Chondrocyte (in vitro differentiated cells): ENCODE measurements around the gene PCDHGB4. TPM values are rescaled to one million over a fixed set of nuclear protein-coding genes. Genes with fewer than 3 reads are reported as not detected.
A peak's percentile ranks its signal among the peaks of the same experiment; 100 is the strongest.

ENCODE experiments used
- DNase-seq: peaks from one replicate; pipeline ENCODE4 v3.0.0; 2021; ENCODE audit warnings: mixed read lengths, low spot score
- H3K27ac Mint-ChIP-seq: one replicate; pipeline ENCODE4 v1.8.0; 2021; ENCODE audit warnings: mild to moderate bottlenecking, moderate library complexity, mixed read lengths; ENCODE audit not compliant: unreplicated experiment
- H3K27me3 Mint-ChIP-seq: 2 replicates; pipeline ENCODE4 v1.8.0; 2021; ENCODE audit warnings: low read depth, mixed read lengths
- H3K36me3 Mint-ChIP-seq: 2 replicates; pipeline ENCODE4 v1.8.0; 2021; ENCODE audit warnings: low read depth, mixed read lengths
- H3K4me1 Mint-ChIP-seq: 2 replicates; pipeline ENCODE4 v1.8.0; 2021; ENCODE audit warnings: low read depth, mild to moderate bottlenecking, mixed read lengths
- H3K4me3 Mint-ChIP-seq: one replicate; pipeline ENCODE4 v1.8.0; 2021; ENCODE audit warnings: mild to moderate bottlenecking, moderate library complexity, mixed read lengths; ENCODE audit not compliant: unreplicated experiment
- H3K9me3 Mint-ChIP-seq: 2 replicates; pipeline ENCODE4 v1.8.0; 2021; ENCODE audit warnings: low read depth, mixed read lengths
- total RNA-seq: library from RNA; stranded (reverse); gene quantifications from 3 replicates; pipeline ENCODE4 v1.2.1, GENCODE V29; 2021
- TF ChIP-seq, protein P1 (sequence below): fragments of 200-600 bp; sonication (generic); IDR thresholded peaks from 2 replicates; pipeline ENCODE4 v1.5.0; 2021; ENCODE audit warnings: antibody characterized with exemption, mild to moderate bottlenecking, moderate library complexity

The PCDHGB4 gene
- total RNA-seq, 1 donor from 2014 or later, result 14.2 TPM

DNA sequence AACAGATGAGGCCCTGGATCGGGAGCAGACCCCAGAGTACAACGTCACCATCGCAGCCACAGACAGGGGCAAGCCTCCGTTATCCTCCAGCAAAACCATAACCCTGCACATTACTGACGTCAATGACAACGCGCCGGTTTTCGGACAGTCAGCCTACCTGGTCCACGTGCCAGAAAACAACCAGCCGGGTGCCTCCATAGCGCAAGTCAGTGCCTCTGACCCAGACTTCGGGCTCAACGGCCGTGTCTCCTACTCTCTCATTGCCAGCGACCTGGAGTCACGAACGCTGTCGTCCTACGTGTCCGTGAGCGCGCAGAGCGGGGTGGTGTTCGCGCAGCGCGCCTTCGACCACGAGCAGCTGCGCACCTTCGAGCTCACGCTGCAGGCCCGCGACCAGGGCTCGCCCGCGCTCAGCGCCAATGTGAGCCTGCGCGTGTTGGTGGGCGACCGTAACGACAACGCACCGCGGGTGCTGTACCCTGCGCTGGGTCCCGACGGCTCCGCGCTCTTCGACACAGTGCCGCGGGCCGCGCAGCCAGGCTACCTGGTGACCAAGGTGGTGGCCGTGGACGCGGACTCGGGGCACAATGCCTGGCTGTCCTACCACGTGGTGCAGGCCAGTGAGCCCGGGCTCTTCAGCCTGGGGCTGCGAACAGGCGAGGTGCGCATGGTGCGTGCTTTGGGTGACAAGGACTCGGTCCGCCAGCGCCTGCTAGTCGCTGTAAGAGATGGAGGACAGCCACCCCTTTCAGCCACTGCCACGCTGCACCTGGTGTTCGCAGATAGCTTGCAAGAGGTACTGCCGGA, 31.8 kb downstream of the PCDHGB4 start:
- no peak overlapping the region for H3K27ac Mint-ChIP-seq
- peaks cover 63% of the 10 kb centered on the region for H3K36me3 Mint-ChIP-seq
- H3K4me1 Mint-ChIP-seq, result no peaks in the 10 kb centered on the region
- no peak overlapping the region for H3K4me3 Mint-ChIP-seq
- H3K9me3 Mint-ChIP-seq, result peaks cover 56% of the 10 kb centered on the region
- no peak for DNase-seq
- no peaks in the 10 kb centered on the region for H3K27me3 Mint-ChIP-seq
- TF ChIP-seq, protein P1, sequence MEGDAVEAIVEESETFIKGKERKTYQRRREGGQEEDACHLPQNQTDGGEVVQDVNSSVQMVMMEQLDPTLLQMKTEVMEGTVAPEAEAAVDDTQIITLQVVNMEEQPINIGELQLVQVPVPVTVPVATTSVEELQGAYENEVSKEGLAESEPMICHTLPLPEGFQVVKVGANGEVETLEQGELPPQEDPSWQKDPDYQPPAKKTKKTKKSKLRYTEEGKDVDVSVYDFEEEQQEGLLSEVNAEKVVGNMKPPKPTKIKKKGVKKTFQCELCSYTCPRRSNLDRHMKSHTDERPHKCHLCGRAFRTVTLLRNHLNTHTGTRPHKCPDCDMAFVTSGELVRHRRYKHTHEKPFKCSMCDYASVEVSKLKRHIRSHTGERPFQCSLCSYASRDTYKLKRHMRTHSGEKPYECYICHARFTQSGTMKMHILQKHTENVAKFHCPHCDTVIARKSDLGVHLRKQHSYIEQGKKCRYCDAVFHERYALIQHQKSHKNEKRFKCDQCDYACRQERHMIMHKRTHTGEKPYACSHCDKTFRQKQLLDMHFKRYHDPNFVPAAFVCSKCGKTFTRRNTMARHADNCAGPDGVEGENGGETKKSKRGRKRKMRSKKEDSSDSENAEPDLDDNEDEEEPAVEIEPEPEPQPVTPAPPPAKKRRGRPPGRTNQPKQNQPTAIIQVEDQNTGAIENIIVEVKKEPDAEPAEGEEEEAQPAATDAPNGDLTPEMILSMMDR, result no peak

- H3K4me1 Mint-ChIP-seq, result no peaks in the 10 kb centered on the region
- peaks cover 61% of the 10 kb centered on the region for H3K9me3 Mint-ChIP-seq
- no peaks in the 10 kb centered on the region for H3K27me3 Mint-ChIP-seq
Measured at GRCh38 chr5:141420855-141421488, 33.5 kb downstream of the PCDHGB4 start, which contains the start of gene PCDHGA11. Gene PCDHGA11, plus strand, starts transcription at chr5:141421051. Its CDS starts 177 bp downstream, at chr5:141421228.

GRCh38 chr5:141421489-141421855, 34.0 kb downstream of the PCDHGB4 start:
- Mint-ChIP-seq H3K9me3 (peaks cover 63% of the 10 kb centered on the region), H3K27ac (no peak overlapping the region), H3K4me1 (no peaks in the 10 kb centered on the region), H3K4me3 (no peak overlapping the region), H3K27me3 (no peaks in the 10 kb centered on the region), H3K36me3 (peaks cover 63% of the 10 kb centered on the region)
- TF ChIP-seq, protein P1, result no peak
- DNase-seq, result no peak

More at GRCh38 chr5:141420855-141421488, 33.5 kb downstream of the PCDHGB4 start, which contains the start of gene PCDHGA11:
- Mint-ChIP-seq H3K27ac (no peak within 1 kb of the TSS), H3K36me3 (peaks cover 64% of the 10 kb centered on the region), H3K4me3 (no peak within 1 kb of the TSS)
- DNase-seq, result no peak
- TF ChIP-seq, protein P1, result peak; percentile 13

DNA sequence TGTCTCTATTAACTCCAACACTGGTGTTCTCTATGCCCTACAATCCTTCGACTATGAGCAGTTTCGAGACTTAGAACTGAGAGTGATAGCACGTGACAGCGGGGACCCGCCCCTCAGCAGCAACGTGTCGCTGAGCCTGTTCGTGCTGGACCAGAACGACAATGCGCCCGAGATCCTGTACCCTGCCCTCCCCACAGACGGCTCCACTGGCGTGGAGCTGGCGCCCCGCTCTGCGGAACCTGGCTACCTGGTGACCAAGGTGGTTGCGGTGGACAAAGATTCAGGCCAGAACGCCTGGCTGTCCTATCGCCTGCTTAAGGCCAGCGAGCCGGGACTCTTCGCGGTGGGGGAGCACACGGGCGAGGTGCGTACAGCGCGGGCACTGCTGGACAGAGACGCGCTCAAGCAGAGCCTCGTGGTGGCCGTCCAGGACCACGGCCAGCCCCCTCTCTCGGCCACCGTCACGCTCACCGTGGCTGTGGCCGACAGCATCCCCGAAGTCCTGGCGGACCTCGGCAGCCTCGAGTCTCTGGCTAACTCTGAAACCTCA, 35.3 kb downstream of the PCDHGB4 start:
- H3K27me3 Mint-ChIP-seq, result no peaks in the 10 kb centered on the region
- TF ChIP-seq, protein P1, result no peak
- no peak for DNase-seq
- peaks cover 66% of the 10 kb centered on the region for H3K9me3 Mint-ChIP-seq
- H3K27ac Mint-ChIP-seq, result no peak overlapping the region
- peaks cover 67% of the 10 kb centered on the region for H3K36me3 Mint-ChIP-seq
- H3K4me1 Mint-ChIP-seq, result no peaks in the 10 kb centered on the region
- no peak overlapping the region for H3K4me3 Mint-ChIP-seq

GRCh38 chr5:141427783-141428426, 40.4 kb downstream of the PCDHGB4 start:
- H3K4me1 Mint-ChIP-seq, result no peaks in the 10 kb centered on the region
- H3K4me3 Mint-ChIP-seq, result no peak overlapping the region
- H3K27ac Mint-ChIP-seq, result no peak overlapping the region
- H3K9me3 Mint-ChIP-seq, result peaks cover 58% of the 10 kb centered on the region
- peaks cover 60% of the 10 kb centered on the region for H3K36me3 Mint-ChIP-seq
- H3K27me3 Mint-ChIP-seq, result no peaks in the 10 kb centered on the region
- TF ChIP-seq, protein P1, result no peak
- no peak for DNase-seq
